ENCODE data around the gene CTBP2.

GRCh38 chr10:125011171-125011925, 149.0 kb downstream of the CTBP2 start:
- no peak for TF ChIP-seq CTCF (optimal IDR thresholded peaks at IDR 0.05 in 1 of 3, IDR thresholded peaks at IDR 0.05 in 1 of 3, conservative IDR thresholded peaks at IDR 0.05 in 1 of 3; ENCODE audit: extremely low read depth in 1 of 3, insufficient read depth in 2 of 3, low read length in 3 of 3)
- no peak for TF ChIP-seq EZH2 (IDR thresholded peaks at IDR 0.05; ENCODE audit: low read length)

All from keratinocyte (primary cell).